ENCODE measurements around the gene EEIG1.

GRCh38 chr9:127963359-127964064 is 17.3 kb downstream of the EEIG1 start:
- TF ChIP-seq YY1 (IDR thresholded peaks at IDR 0.05; ENCODE audit: insufficient read depth, insufficient read length) (no peak), ZNF274 (IDR thresholded peaks at IDR 0.05; ENCODE audit: low read depth, low read length) (no peak)

All from NT2/D1 (cell line).